Neural crest cell (in vitro differentiated cells): Measurements from ENCODE around the gene PIK3C2B. TPM values are rescaled to one million over a fixed set of nuclear protein-coding genes. Genes with fewer than 3 reads are reported as not detected.

Experiments
- DNase-seq: peaks from one replicate; pipeline ENCODE4 v3.0.0; 2021; ENCODE audit warnings: low read depth, mixed read lengths, low spot score
- H3K27ac Mint-ChIP-seq: one replicate; pipeline ENCODE4 v1.8.0; 2021; ENCODE audit warnings: mild to moderate bottlenecking, mixed read lengths; ENCODE audit not compliant: unreplicated experiment
- H3K27me3 Mint-ChIP-seq: 2 replicates; pipeline ENCODE4 v1.8.0; 2021; ENCODE audit warnings: low read depth, mild to moderate bottlenecking, mixed read lengths
- H3K36me3 Mint-ChIP-seq: 2 replicates; pipeline ENCODE4 v1.8.0; 2021; ENCODE audit warnings: low read depth, mild to moderate bottlenecking, mixed read lengths
- H3K4me1 Mint-ChIP-seq: 2 replicates; pipeline ENCODE4 v1.8.0; 2021; ENCODE audit warnings: mixed read lengths
- H3K4me3 Mint-ChIP-seq: one replicate; pipeline ENCODE4 v1.8.0; 2021; ENCODE audit warnings: mild to moderate bottlenecking, mixed read lengths
- H3K9me3 Mint-ChIP-seq: 2 replicates; pipeline ENCODE4 v1.8.0; 2021; ENCODE audit warnings: mixed read lengths
- CTCF ChIP-seq: fragments of 200-600 bp; sonication (generic); conservative IDR thresholded peaks from 2 replicates; pipeline ENCODE4 v1.5.0; 2021; ENCODE audit warnings: antibody characterized with exemption, mild to moderate bottlenecking
- total RNA-seq: library from RNA; stranded (reverse); gene quantifications from 2 replicates; pipeline ENCODE4 v1.2.1, GENCODE V29; 2021

The PIK3C2B gene
- total RNA-seq, 1 donor from 2014 or later: 71.7 TPM

- no peaks in the 10 kb centered on the region for H3K9me3 Mint-ChIP-seq
- H3K4me3 Mint-ChIP-seq: no peak overlapping the region
- no peak for TF ChIP-seq CTCF
- H3K4me1 Mint-ChIP-seq: peaks cover 11% of the 10 kb centered on the region
- no peak overlapping the region for H3K27ac Mint-ChIP-seq
- peaks cover 28% of the 10 kb centered on the region for H3K36me3 Mint-ChIP-seq
- H3K27me3 Mint-ChIP-seq: no peaks in the 10 kb centered on the region
- DNase-seq: no peak
Measured at GRCh38 chr1:204468766-204469302, 25.8 kb downstream of the PIK3C2B start.

- Mint-ChIP-seq H3K4me3 (no peak overlapping the region), H3K4me1 (peaks cover 5% of the 10 kb centered on the region), H3K27me3 (no peaks in the 10 kb centered on the region), H3K36me3 (peaks cover 28% of the 10 kb centered on the region), H3K27ac (no peak overlapping the region), H3K9me3 (no peaks in the 10 kb centered on the region)
- TF ChIP-seq CTCF: no peak
- DNase-seq: no peak
Measured at GRCh38 chr1:204468206-204468605, 26.4 kb downstream of the PIK3C2B start.

- Mint-ChIP-seq H3K9me3 (no peaks in the 10 kb centered on the region), H3K36me3 (peaks cover 26% of the 10 kb centered on the region), H3K4me1 (peaks cover 5% of the 10 kb centered on the region), H3K27ac (peak overlapping the region; percentile 50), H3K4me3 (no peak overlapping the region), H3K27me3 (no peaks in the 10 kb centered on the region)
- DNase-seq: no peak
- no peak for TF ChIP-seq CTCF
Measured at GRCh38 chr1:204466416-204467405, 27.9 kb downstream of the PIK3C2B start.

GRCh38 chr1:204465546-204466415 is 28.8 kb downstream of the PIK3C2B start:
- TF ChIP-seq CTCF: no peak
- no peak for DNase-seq
- Mint-ChIP-seq H3K4me1 (peaks cover 5% of the 10 kb centered on the region), H3K4me3 (no peak overlapping the region), H3K27ac (no peak overlapping the region), H3K27me3 (no peaks in the 10 kb centered on the region), H3K36me3 (peaks cover 30% of the 10 kb centered on the region), H3K9me3 (no peaks in the 10 kb centered on the region)

- H3K4me1 Mint-ChIP-seq: peaks cover 5% of the 10 kb centered on the region
- no peak overlapping the region for H3K4me3 Mint-ChIP-seq
- no peak for DNase-seq
- H3K36me3 Mint-ChIP-seq: peaks cover 32% of the 10 kb centered on the region
- no peaks in the 10 kb centered on the region for H3K27me3 Mint-ChIP-seq
- no peak overlapping the region for H3K27ac Mint-ChIP-seq
- H3K9me3 Mint-ChIP-seq: no peaks in the 10 kb centered on the region
- no peak for TF ChIP-seq CTCF
Measured at GRCh38 chr1:204464701-204465100, 29.9 kb downstream of the PIK3C2B start.
